ENCODE data around the gene R3HDM1.
A peak's percentile ranks its signal among the peaks of the same experiment; 100 is the strongest.

R3HDM1 gene

DNA sequence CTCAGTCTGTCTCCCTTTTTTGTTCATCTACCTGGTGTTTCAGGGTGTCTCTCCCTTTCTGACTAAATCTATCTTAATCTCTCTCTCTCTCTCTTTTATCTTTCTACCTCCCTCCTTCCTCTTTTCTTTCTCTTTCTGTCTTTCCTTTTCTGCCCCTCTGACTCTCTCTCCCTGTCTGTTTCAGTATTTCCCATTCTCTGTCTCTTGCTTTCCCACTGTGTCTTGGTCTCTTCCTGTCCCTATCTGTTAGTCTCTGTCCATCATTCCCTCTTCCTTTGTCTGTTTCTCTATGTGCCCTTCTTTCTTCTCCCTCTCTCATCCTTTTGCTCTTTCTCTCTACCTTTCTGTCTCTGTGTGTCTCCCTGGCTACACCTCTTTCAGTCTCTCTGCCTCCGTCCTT is 56.7 kb downstream of the R3HDM1 start:
- no peak overlapping the region for H2AFZ ChIP-seq (ENCODE audit: insufficient read depth, low read length, poor library complexity)
- H3K4me1 ChIP-seq (ENCODE audit: control insufficient read depth in 1 of 2, insufficient read depth in 2 of 2, low read length in 2 of 2) = no peaks in the 10 kb centered on the region
- no peak overlapping the region for H2BK120ac ChIP-seq (ENCODE audit: insufficient read depth, low read length, poor library complexity)

DNA sequence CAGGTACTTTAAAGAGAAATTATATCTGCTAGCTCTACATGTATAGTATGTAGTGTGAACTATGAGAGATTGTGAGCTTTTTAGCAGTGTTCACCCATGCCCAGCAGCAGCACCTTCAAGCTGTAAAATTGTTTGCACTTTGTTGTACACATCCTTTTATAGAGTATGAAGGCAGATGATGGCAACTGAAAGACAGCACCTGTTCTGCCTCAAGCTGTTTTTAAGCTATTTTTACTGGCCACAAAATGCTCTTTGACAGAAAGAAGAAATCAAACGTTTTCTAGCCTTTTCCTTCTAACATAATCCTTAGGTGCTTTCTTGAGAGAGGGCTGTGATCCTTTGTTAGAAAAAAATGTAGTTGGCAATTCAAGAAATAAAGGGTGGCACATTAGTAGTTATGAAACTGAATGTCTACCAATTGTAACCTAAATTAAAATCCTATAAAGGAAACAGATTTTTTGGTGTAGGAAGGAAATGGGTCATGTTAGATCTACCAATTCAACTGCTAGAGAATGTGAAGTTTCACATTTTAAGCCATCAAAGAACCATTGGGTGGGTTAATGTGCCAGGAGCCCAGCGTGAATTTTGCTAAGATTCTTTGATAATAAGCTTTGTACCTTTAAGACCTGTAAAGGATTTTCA is 59.5 kb downstream of the R3HDM1 start:
- no peaks in the 10 kb centered on the region for H3K9me3 ChIP-seq (ENCODE audit: insufficient read depth, low read depth, low read length)
- H2BK12ac ChIP-seq (ENCODE audit: low read length) = no peak overlapping the region
- H3K36me3 ChIP-seq (ENCODE audit: control insufficient read depth in 1 of 2, insufficient read depth in 2 of 2, low read length in 2 of 2) = no peaks in the 10 kb centered on the region
- no peaks in the 10 kb centered on the region for H3K4me1 ChIP-seq (ENCODE audit: control insufficient read depth in 1 of 2, insufficient read depth in 2 of 2, low read length in 2 of 2)
- H2BK5ac ChIP-seq (ENCODE audit: low read depth, low read length, poor library complexity) = no peak overlapping the region
- H3K79me2 ChIP-seq (ENCODE audit: control insufficient read depth, insufficient read depth, low read length, poor library complexity) = no peaks in the 10 kb centered on the region
- H3K18ac ChIP-seq (ENCODE audit: low read length) = no peak overlapping the region
- H4K12ac ChIP-seq (ENCODE audit: low read depth, low read length) = no peak overlapping the region
- H3K79me1 ChIP-seq (ENCODE audit: low read length) = no peaks in the 10 kb centered on the region
- no peak overlapping the region for H3K9ac ChIP-seq (ENCODE audit: low read length)
- DNase-seq = no peak
- no CpG with 5 or more reads among the region's 2 CpGs for WGBS (ENCODE audit: extremely low coverage, insufficient coverage, insufficient read length)
- H2BK120ac ChIP-seq (ENCODE audit: insufficient read depth, low read length, poor library complexity) = no peak overlapping the region
- no peak overlapping the region for H3K14ac ChIP-seq (ENCODE audit: low read length)
- H3K4me3 ChIP-seq (ENCODE audit: low read depth, low read length) = no peak overlapping the region
- H3K27me3 ChIP-seq (ENCODE audit: insufficient read depth, low read length) = no peaks in the 10 kb centered on the region
- no peak overlapping the region for H3K23ac ChIP-seq (ENCODE audit: low read length)
- H3K4me2 ChIP-seq (ENCODE audit: low read length) = no peak overlapping the region
- no peak overlapping the region for H4K91ac ChIP-seq (ENCODE audit: low read depth, low read length)
- H2AK5ac ChIP-seq (ENCODE audit: low read length) = no peak overlapping the region
- no peak overlapping the region for H4K8ac ChIP-seq (ENCODE audit: low read depth, low read length)
- H3K27ac ChIP-seq (ENCODE audit: low read depth, low read length) = no peak overlapping the region
- H3K4ac ChIP-seq (ENCODE audit: low read depth, low read length) = no peak overlapping the region
- no peak overlapping the region for H2AFZ ChIP-seq (ENCODE audit: insufficient read depth, low read length, poor library complexity)

More for the DNA sequence above, 56.7 kb downstream of the R3HDM1 start:
- Histone ChIP-seq H4K12ac (ENCODE audit: low read depth, low read length) (no peak overlapping the region), H4K8ac (ENCODE audit: low read depth, low read length) (no peak overlapping the region), H3K36me3 (ENCODE audit: control insufficient read depth in 1 of 2, insufficient read depth in 2 of 2, low read length in 2 of 2) (no peaks in the 10 kb centered on the region), H2BK5ac (ENCODE audit: low read depth, low read length, poor library complexity) (no peak overlapping the region), H3K4ac (ENCODE audit: low read depth, low read length) (no peak overlapping the region), H3K9ac (ENCODE audit: low read length) (no peak overlapping the region), H3K9me3 (ENCODE audit: insufficient read depth, low read depth, low read length) (no peaks in the 10 kb centered on the region), H3K79me1 (ENCODE audit: low read length) (no peaks in the 10 kb centered on the region), H2AK5ac (ENCODE audit: low read length) (no peak overlapping the region), H3K4me2 (ENCODE audit: low read length) (no peak overlapping the region), H3K27me3 (ENCODE audit: insufficient read depth, low read length) (no peaks in the 10 kb centered on the region), H3K23ac (ENCODE audit: low read length) (peak overlapping the region; percentile 90), H3K14ac (ENCODE audit: low read length) (no peak overlapping the region), H3K18ac (ENCODE audit: low read length) (no peak overlapping the region), H4K91ac (ENCODE audit: low read depth, low read length) (no peak overlapping the region), H3K4me3 (ENCODE audit: low read depth, low read length) (no peak overlapping the region), H3K79me2 (ENCODE audit: control insufficient read depth, insufficient read depth, low read length, poor library complexity) (no peaks in the 10 kb centered on the region), H3K27ac (ENCODE audit: low read depth, low read length) (no peak overlapping the region), H2BK12ac (ENCODE audit: low read length) (no peak overlapping the region)
- no peak for DNase-seq
- WGBS (ENCODE audit: extremely low coverage, insufficient coverage, insufficient read length) = no CpG with 5 or more reads among the region's 1 CpG

DNA sequence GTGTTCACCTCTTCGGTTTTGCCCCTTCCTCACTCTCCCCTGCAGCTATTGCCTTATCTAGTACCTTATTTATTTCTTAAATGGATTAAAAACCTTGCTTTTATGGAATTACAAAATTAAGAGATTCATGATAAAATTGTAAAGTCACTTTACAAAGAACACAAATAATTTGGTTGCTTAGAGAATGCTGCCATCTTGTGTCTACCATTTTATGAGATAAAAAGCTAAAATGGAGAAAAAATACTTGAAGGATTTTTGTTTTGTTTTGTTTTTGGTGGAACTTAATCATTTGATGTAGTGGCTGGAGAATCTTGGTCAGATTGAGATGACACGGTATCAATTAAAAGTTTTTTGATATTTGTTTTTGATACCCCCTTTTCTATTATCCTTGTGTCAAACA is 69.6 kb downstream of the R3HDM1 start:
- Histone ChIP-seq H3K4ac (ENCODE audit: low read depth, low read length) (no peak overlapping the region), H3K79me2 (ENCODE audit: control insufficient read depth, insufficient read depth, low read length, poor library complexity) (no peaks in the 10 kb centered on the region), H2AFZ (ENCODE audit: insufficient read depth, low read length, poor library complexity) (no peak overlapping the region), H3K4me3 (ENCODE audit: low read depth, low read length) (no peak overlapping the region), H3K14ac (ENCODE audit: low read length) (no peak overlapping the region), H2BK120ac (ENCODE audit: insufficient read depth, low read length, poor library complexity) (no peak overlapping the region), H3K9ac (ENCODE audit: low read length) (no peak overlapping the region), H2BK5ac (ENCODE audit: low read depth, low read length, poor library complexity) (no peak overlapping the region), H3K23ac (ENCODE audit: low read length) (no peak overlapping the region), H2AK5ac (ENCODE audit: low read length) (no peak overlapping the region), H3K36me3 (ENCODE audit: control insufficient read depth in 1 of 2, insufficient read depth in 2 of 2, low read length in 2 of 2) (peaks cover 2 to 6% of the 10 kb centered on the region in 2 experiments), H3K27ac (ENCODE audit: low read depth, low read length) (no peak overlapping the region), H3K9me3 (ENCODE audit: insufficient read depth, low read depth, low read length) (no peaks in the 10 kb centered on the region), H4K8ac (ENCODE audit: low read depth, low read length) (no peak overlapping the region), H4K12ac (ENCODE audit: low read depth, low read length) (no peak overlapping the region), H2BK12ac (ENCODE audit: low read length) (no peak overlapping the region), H3K79me1 (ENCODE audit: low read length) (no peaks in the 10 kb centered on the region), H3K27me3 (ENCODE audit: insufficient read depth, low read length) (no peaks in the 10 kb centered on the region), H3K18ac (ENCODE audit: low read length) (no peak overlapping the region), H3K4me2 (ENCODE audit: low read length) (no peak overlapping the region), H3K4me1 (ENCODE audit: control insufficient read depth in 1 of 2, insufficient read depth in 2 of 2, low read length in 2 of 2) (no peaks in the 10 kb centered on the region), H4K91ac (ENCODE audit: low read depth, low read length) (no peak overlapping the region)
- peak in 1 of 2 donors; percentile 30 for DNase-seq
- no CpG with 5 or more reads among the region's 2 CpGs for WGBS (ENCODE audit: extremely low coverage, insufficient coverage, insufficient read length)

DNA sequence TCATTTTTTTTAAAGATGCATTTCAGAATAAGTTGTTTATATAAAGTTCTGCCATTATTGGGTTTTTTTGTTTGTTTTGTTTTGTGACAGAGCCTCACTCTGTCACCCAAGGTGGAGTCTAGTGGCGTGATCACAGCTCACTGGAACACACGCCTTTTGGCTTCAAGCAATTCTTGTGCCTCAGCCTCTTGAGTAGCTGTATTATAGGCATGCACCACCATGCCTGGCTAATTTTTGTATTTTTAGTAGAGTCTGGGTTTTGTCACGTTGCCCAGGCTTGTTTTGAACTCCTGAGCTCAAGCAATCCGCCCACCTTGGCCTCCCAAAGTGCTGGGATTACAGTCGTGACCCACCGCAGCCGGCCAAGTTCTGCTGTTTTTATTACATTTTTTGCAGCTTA is 72.3 kb downstream of the R3HDM1 start:
- no peak overlapping the region for H3K27ac ChIP-seq (ENCODE audit: low read depth, low read length)
- no peak overlapping the region for H2AFZ ChIP-seq (ENCODE audit: insufficient read depth, low read length, poor library complexity)
- no peaks in the 10 kb centered on the region for H3K79me2 ChIP-seq (ENCODE audit: control insufficient read depth, insufficient read depth, low read length, poor library complexity)
- H3K9ac ChIP-seq (ENCODE audit: low read length) = no peak overlapping the region
- no peak overlapping the region for H3K4me2 ChIP-seq (ENCODE audit: low read length)
- no peaks in the 10 kb centered on the region for H3K9me3 ChIP-seq (ENCODE audit: insufficient read depth, low read depth, low read length)
- no peak overlapping the region for H4K8ac ChIP-seq (ENCODE audit: low read depth, low read length)
- no peak overlapping the region for H3K23ac ChIP-seq (ENCODE audit: low read length)
- no peak overlapping the region for H2AK5ac ChIP-seq (ENCODE audit: low read length)
- no peaks in the 10 kb centered on the region for H3K4me1 ChIP-seq (ENCODE audit: control insufficient read depth in 1 of 2, insufficient read depth in 2 of 2, low read length in 2 of 2)
- no peak overlapping the region for H3K18ac ChIP-seq (ENCODE audit: low read length)
- no peak overlapping the region for H2BK12ac ChIP-seq (ENCODE audit: low read length)
- no peak overlapping the region for H4K12ac ChIP-seq (ENCODE audit: low read depth, low read length)
- H3K79me1 ChIP-seq (ENCODE audit: low read length) = no peaks in the 10 kb centered on the region
- no peak overlapping the region for H3K4me3 ChIP-seq (ENCODE audit: low read depth, low read length)
- no peak for DNase-seq
- no peak overlapping the region for H2BK5ac ChIP-seq (ENCODE audit: low read depth, low read length, poor library complexity)
- WGBS (ENCODE audit: extremely low coverage, insufficient coverage, insufficient read length) = no CpG with 5 or more reads among the region's 7 CpGs
- no peak overlapping the region for H2BK120ac ChIP-seq (ENCODE audit: insufficient read depth, low read length, poor library complexity)
- H4K91ac ChIP-seq (ENCODE audit: low read depth, low read length) = no peak overlapping the region
- peaks cover 4 to 7% of the 10 kb centered on the region in 2 experiments for H3K36me3 ChIP-seq (ENCODE audit: control insufficient read depth in 1 of 2, insufficient read depth in 2 of 2, low read length in 2 of 2)
- H3K14ac ChIP-seq (ENCODE audit: low read length) = no peak overlapping the region
- no peaks in the 10 kb centered on the region for H3K27me3 ChIP-seq (ENCODE audit: insufficient read depth, low read length)
- H3K4ac ChIP-seq (ENCODE audit: low read depth, low read length) = no peak overlapping the region

Measured in trophoblast cell (in vitro differentiated cells and primary cell).